Suprapubic skin (tissue), 4 donors: ENCODE data around the gene GASK1B.

Experiments
- CTCF ChIP-seq, 2 donors: fragments of 200-600 bp in 1 of 2; fragments of 450-650 bp in 1 of 2; sonication (generic) in 1 of 2; IDR thresholded peaks; one replicate each; pipeline ENCODE4 v1.5.1; 2016 to 2019; ENCODE audit warnings: antibody characterized with exemption in 2 of 2, mild to moderate bottlenecking in 1 of 2, moderate library complexity in 1 of 2
- POLR2A ChIP-seq, 2 donors: fragments of 450-650 bp; IDR thresholded peaks; one replicate each; pipeline ENCODE4 v1.6.1; 2017; ENCODE audit warnings: antibody characterized with exemption in 2 of 2, mild to moderate bottlenecking in 2 of 2, moderate library complexity in 2 of 2
- POLR2AphosphoS5 ChIP-seq, 3 donors: sonication (generic); formaldehyde crosslinking; IDR thresholded peaks; one replicate each; pipeline ENCODE4 v1.6.1; 2017; ENCODE audit warnings: antibody characterized with exemption in 3 of 3

GRCh38 chr4:158214856-158215255 is 42.0 kb upstream of the GASK1B start:
- TF ChIP-seq CTCF (IDR thresholded peaks at IDR 0.05) (no peak), POLR2A (IDR thresholded peaks at IDR 0.05) (no peak), POLR2AphosphoS5 (IDR thresholded peaks at IDR 0.05) (no peak)
